K562 (cell line): ENCODE data around the gene MYCN. TPM values are rescaled to one million over a fixed set of nuclear protein-coding genes. Genes with fewer than 3 reads are reported as not detected.

ENCODE experiments used
- ATAC-seq: fragments of 200-7000 bp; cut with Tn5 transposase; 3 replicates; pipeline ENCODE4 v1.9.1; 2020; ENCODE audit warnings: moderate library complexity
- Bru-seq: library from RNA; stranded (reverse); fragments of 400-500 nt; gene quantifications from one replicate; lab custom pipeline; 2021; lab: Mats Ljungman, UMichigan
- BruChase-seq, 2 experiments: library from RNA; stranded (reverse); fragments of 400-500 nt; gene quantifications; one replicate each; lab custom pipeline; 2021; lab: Mats Ljungman, UMichigan
- BruUV-seq: library from RNA; stranded (reverse); fragments of 400-500 nt; replicated peaks from 2 replicates; lab custom pipeline; 2021; lab: Mats Ljungman, UMichigan
- CTCF ChIA-PET: fragments of 300-600 bp; formaldehyde crosslinking; extraction: SDS; loops from one replicate; lab custom pipeline; 2021; ENCODE audit warnings: low intra/inter-chr PET ratio; lab: Yijun Ruan, JAX
- POLR2A ChIA-PET: fragments of 300-600, 350-650 bp; sonication (Branson Sonifier 250); formaldehyde crosslinking; extraction: SDS; loops from one replicate; lab custom pipeline; 2021; ENCODE audit warnings: antibody characterized with exemption, inconsistent platforms; lab: Yijun Ruan, JAX
- DNase-seq, 4 experiments: peaks; one replicate each; pipeline versions ENCODE4 v3.0.0 to v3.0.0-alpha.2; 2011 to 2018; ENCODE audit warnings: low spot score in 3 of 4, mixed read lengths in 3 of 4; ENCODE audit errors: extremely low read depth in 1 of 4
- FAIRE-seq: peaks from 2 replicates; lab custom pipeline; 2011; peaks lifted over from hg19 to GRCh38; lab: Jason Lieb, UNC
- H2AFZ ChIP-seq: 2 replicates; pipeline ENCODE4 v1.6.0; 2011; ENCODE audit warnings: low read depth, low read length, control low read depth, inconsistent platforms
- H3K27ac ChIP-seq: fragments of 200-600 bp; 3 replicates; pipeline ENCODE4 v1.8.0; 2011; ENCODE audit warnings: low read depth, mild to moderate bottlenecking, control low read depth, inconsistent platforms, low read length, moderate library complexity, mixed read lengths; ENCODE audit errors: extremely low read depth
- H3K27me3 ChIP-seq, 2 experiments: fragments of 300-600 bp in 1 of 2; 2 replicates in 1 of 2; 3 replicates in 1 of 2; pipeline versions ENCODE4 v1.6.0 to v1.8.0; 2011; ENCODE audit warnings: inconsistent platforms in 2 of 2, low read length in 2 of 2, mild to moderate bottlenecking in 1 of 2, mixed read lengths in 1 of 2, moderate library complexity in 1 of 2; ENCODE audit not compliant: control insufficient read depth in 2 of 2, insufficient read depth in 2 of 2
- H3K36me3 ChIP-seq: fragments of 300-600 bp; 3 replicates; pipeline ENCODE4 v1.8.0; 2011; ENCODE audit warnings: mild to moderate bottlenecking, low read length, inconsistent platforms; ENCODE audit not compliant: control insufficient read depth, insufficient read depth
- H3K4me1 ChIP-seq, 2 experiments: fragments of 200-600 bp in 1 of 2; replicated peaks in 1 of 2; 2 replicates in 1 of 2; 3 replicates in 1 of 2; pipeline versions ENCODE4 v1.5.1 to v1.8.0; 2011; ENCODE audit warnings: inconsistent platforms in 2 of 2, low read length in 2 of 2, mild to moderate bottlenecking in 1 of 2, mixed read lengths in 1 of 2, moderate library complexity in 1 of 2; ENCODE audit not compliant: control insufficient read depth in 2 of 2, insufficient read depth in 2 of 2
- H3K4me2 ChIP-seq: 2 replicates; pipeline ENCODE4 v1.6.1; 2011; ENCODE audit warnings: low read length, control low read depth, inconsistent platforms, mixed read lengths; ENCODE audit not compliant: insufficient read depth
- H3K4me3 ChIP-seq: fragments of 200-600 bp; sonication (generic), shearing (Covaris generic); 2 replicates; pipeline ENCODE4 v1.5.1; 2016; ENCODE audit warnings: control low read depth, inconsistent platforms
- H3K79me2 ChIP-seq: fragments of 200-600 bp; 3 replicates; pipeline ENCODE4 v1.8.0; 2011; ENCODE audit warnings: low read length, inconsistent platforms; ENCODE audit not compliant: control insufficient read depth, insufficient read depth
- H3K9ac ChIP-seq, 2 experiments: 2 replicates each; pipeline versions ENCODE4 v1.6.0 to v1.6.1; 2011; ENCODE audit warnings: low read depth in 2 of 2, low read length in 2 of 2, control low read depth in 1 of 2, inconsistent platforms in 1 of 2, mild to moderate bottlenecking in 1 of 2, mixed read lengths in 1 of 2; ENCODE audit not compliant: insufficient read depth in 1 of 2
- H3K9me1 ChIP-seq: one replicate; pipeline ENCODE4 v1.6.0; 2011; ENCODE audit warnings: inconsistent platforms, mild to moderate bottlenecking, low read length, moderate library complexity; ENCODE audit not compliant: control insufficient read depth, insufficient read depth
- H3K9me3 ChIP-seq: replicated peaks from 2 replicates; pipeline ENCODE4 v1.5.1; 2011; ENCODE audit warnings: low read depth, low read length, inconsistent platforms; ENCODE audit not compliant: control insufficient read depth, insufficient read depth
- H4K20me1 ChIP-seq: replicated peaks from 2 replicates; pipeline ENCODE4 v1.6.1; 2011; ENCODE audit warnings: low read length, inconsistent platforms, mixed read lengths; ENCODE audit not compliant: control insufficient read depth, insufficient read depth
- E2F6 ChIP-seq, 2 experiments: IDR thresholded peaks; 2 replicates each; pipeline ENCODE4 v1.6.1; 2011; ENCODE audit warnings: borderline replicate concordance in 1 of 2, control low read depth in 1 of 2, low read depth in 1 of 2, low read length in 1 of 2, mild to moderate bottlenecking in 1 of 2, mixed read lengths in 1 of 2, moderate library complexity in 1 of 2; ENCODE audit not compliant: insufficient read depth in 1 of 2, insufficient read length in 1 of 2, poor library complexity in 1 of 2, severe bottlenecking in 1 of 2; ENCODE audit errors: extremely low read depth in 1 of 2
- WGBS: fragments of 100-300 bp; shearing (Covaris generic); methylation state at CpG from one replicate; pipeline ENCODE4 v1.1.6; 2016; ENCODE audit warnings: low coverage, mixed read lengths; ENCODE audit not compliant: insufficient coverage; ENCODE audit errors: missing lambda C conversion rate; 5-methylcytosine and 5-hydroxymethylcytosine counted together
- in situ Hi-C: fragments of 300-500 bp; cut with MboI; formaldehyde crosslinking; loops from 4 replicates; pipeline ENCODE4 v1.15.0; 2018; ENCODE audit warnings: inconsistent platforms, mixed read lengths
- intact Hi-C: fragments of 100-400 bp; cut with micrococcal nuclease; formaldehyde crosslinking; loops from 2 replicates; pipeline ENCODE4 v1.14.2; 2022
- long read RNA-seq, 3 experiments: library from polyadenylated mRNA in 2 of 3; library from RNA in 1 of 3; unstranded in 2 of 3; stranded (forward) in 1 of 3; transcript quantifications; one replicate each; pipeline ENCODE4 v2.0.0, GENCODE V29; 2019 to 2022
- polyA minus RNA-seq, 3 experiments: library from RNA; depleted of rRNA, polyadenylated mRNA; stranded (reverse); fragments of >200 nt; gene quantifications; 2 replicates each; pipeline ENCODE4 v1.2.3, GENCODE V29; 2011
- polyA plus RNA-seq, 8 experiments: library from polyadenylated mRNA; depleted of rRNA in 4 of 8; stranded (reverse) in 5 of 8; unstranded in 3 of 8; fragments of >200 nt; fragmentation: Nextera tagmentation in 2 of 8; fragmentation: Illumina TruSeq in 1 of 8; extraction: Ambion mirVana in 2 of 8; extraction: Trizol in 1 of 8; gene quantifications; 2 replicates each; pipeline versions ENCODE4 v1.2.1 to v1.2.3, GENCODE V29; 2011 to 2014; ENCODE audit warnings: inconsistent platforms in 1 of 8, missing spikeins in 1 of 8
- total RNA-seq, 7 experiments: library from RNA; depleted of rRNA in 6 of 7; stranded (reverse); fragments of >200 nt in 6 of 7; fragmentation: Illumina TruSeq in 2 of 7; extraction: Trizol in 2 of 7; gene quantifications; 2 replicates each; pipeline versions ENCODE4 v1.2.1 to v1.2.3, GENCODE V29; 2011 to 2021; ENCODE audit warnings: low replicate concordance in 1 of 7

The MYCN gene
- not detected in 2 replicates for total RNA-seq (2011; cell fraction: chromatin; rRNA removed; ENCODE audit: low replicate concordance)
- not detected in 2 replicates for total RNA-seq (2011; cell fraction: nucleolus; rRNA removed)
- total RNA-seq (2011; cell fraction: nucleoplasm; rRNA removed) = not detected in 2 replicates
- total RNA-seq (2014; rRNA removed) = not detected in 2 replicates
- total RNA-seq (2014; rRNA removed; fragmentation: Illumina TruSeq; extraction: Trizol) = not detected in 2 replicates
- not detected in 2 replicates for total RNA-seq (2015; rRNA removed; fragmentation: Illumina TruSeq; extraction: Trizol)
- not detected in 2 replicates for total RNA-seq (2021)
- polyA plus RNA-seq (2011; rRNA removed) = not detected in 2 replicates
- polyA plus RNA-seq (2011; cell fraction: cytosol; rRNA removed) = not detected in 2 replicates
- not detected in 2 replicates for polyA plus RNA-seq (2011; cell fraction: nucleus; rRNA removed)
- not detected in 2 replicates for polyA plus RNA-seq (2012)
- polyA plus RNA-seq (2014; fragmentation: Illumina TruSeq; extraction: Trizol) = not detected in 2 replicates
- not detected for polyA plus RNA-seq (2014; fragmentation: Nextera tagmentation; extraction: Ambion mirVana)
- not detected in 2 replicates for polyA plus RNA-seq (2014; rRNA removed)
- polyA minus RNA-seq (2011; rRNA and poly(A)+ RNA removed) = not detected in 2 replicates
- not detected in 2 replicates for polyA minus RNA-seq (2011; cell fraction: cytosol; rRNA and poly(A)+ RNA removed)
- not detected in 2 replicates for polyA minus RNA-seq (2011; cell fraction: nucleus; rRNA and poly(A)+ RNA removed)
- Bru-seq, nascent RNA = not detected
- BruChase-seq, experiment 1, labeled RNA remaining after a 2-hour chase = not detected
- BruChase-seq, experiment 2, labeled RNA remaining after a 6-hour chase = not detected
- long read RNA-seq, experiment 1, partial matches to known transcripts = 1 of 1 reads
- long read RNA-seq, experiment 1, other reads (novel, unspliced or antisense) = 0 of 1 reads
- long read RNA-seq, experiment 2 = 0 reads
- long read RNA-seq, experiment 3 = 0 reads

DNA sequence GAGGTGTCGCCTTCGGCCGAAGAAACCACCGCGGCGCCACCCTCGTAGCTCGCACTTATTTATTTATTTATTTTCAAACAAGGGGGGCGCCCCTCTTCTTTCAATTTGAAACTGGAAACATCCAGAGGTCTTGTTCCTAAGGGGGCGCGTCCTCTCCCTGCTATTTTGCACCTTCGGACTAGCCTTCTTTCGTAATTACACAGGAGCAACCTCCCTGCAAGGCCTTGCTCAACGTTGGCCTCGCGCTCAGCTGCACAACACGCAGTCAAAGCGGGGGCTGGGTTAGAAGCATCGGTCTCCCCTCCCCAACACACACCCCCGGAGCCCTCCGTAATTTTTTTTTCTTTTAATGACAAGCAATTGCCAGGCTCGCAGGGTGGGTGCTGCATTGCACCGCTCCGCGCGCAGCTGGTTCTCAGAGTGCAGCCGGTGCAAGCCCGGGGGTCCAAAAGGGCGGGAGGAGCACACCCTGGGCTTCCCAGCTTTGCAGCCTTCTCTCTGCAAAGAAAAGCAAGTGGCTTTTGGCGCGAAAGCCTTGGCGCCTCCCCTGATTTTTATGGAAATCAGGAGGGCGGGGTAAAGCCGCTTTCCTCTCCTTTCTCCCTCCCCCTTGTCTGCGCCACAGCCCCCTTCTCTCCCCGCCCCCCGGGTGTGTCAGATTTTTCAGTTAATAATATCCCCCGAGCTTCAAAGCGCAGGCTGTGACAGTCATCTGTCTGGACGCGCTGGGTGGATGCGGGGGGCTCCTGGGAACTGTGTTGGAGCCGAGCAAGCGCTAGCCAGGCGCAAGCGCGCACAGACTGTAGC is at the start of gene MYCN:
Gene MYCN, plus strand, starts transcription at position 697 of the 807 bp plus-strand sequence. CDS start 1,515 bp downstream, outside the sequence.
- intact Hi-C loops (loop anchor here (2.0 to 10.0 kb wide), 6 partner anchors 303 to 815 kb away; no protein-coding TSS in a partner anchor), in situ Hi-C loops (loop anchor here (25.0 kb wide), 2 partner anchors 547 to 822 kb away; no protein-coding TSS in a partner anchor)
- DNase-seq = peak in 1 of 4 experiments; percentile 12
- H3K27me3 ChIP-seq = peaks cover 10 to 40% of the 10 kb centered on the region in 2 experiments; a peak in 4 of 5 replicates
- H3K4me1 ChIP-seq = peaks cover 0 to 15% of the 10 kb centered on the region in 2 experiments; a peak in 2 of 5 replicates
- H3K4me3 ChIP-seq = no peak within 1 kb of the TSS
- peak; percentile 60 for ATAC-seq
- H2AFZ ChIP-seq = no peak within 1 kb of the TSS
- no peak for FAIRE-seq
- no TSS peak for BruUV-seq
- ChIA-PET POLR2A (interaction anchor here (1.0 to 1.4 kb wide), 3 partner anchors 9 to 307 kb away, joined by 3 to 5 read pairs (median 3); no protein-coding TSS in a partner anchor), CTCF (interaction anchor here (0.6 to 1.3 kb wide), 4 partner anchors 233 to 669 kb away, joined by 3 to 7 read pairs (median 3); no protein-coding TSS in a partner anchor)
- WGBS = 9% methylated on average over 35 of the region's 47 CpGs
- H3K9me1 ChIP-seq = peaks cover 3% of the 10 kb centered on the region
- no peaks in the 10 kb centered on the region for H3K36me3 ChIP-seq
- peak within 1 kb of the TSS; percentile 32; the same call in 1 of the 2 replicates for H3K4me2 ChIP-seq
- H4K20me1 ChIP-seq = 0 out of 2 replicates have a peak, but pooled peaks cover 4% of the 10 kb centered on the region
- H3K9me3 ChIP-seq = no peaks in the 10 kb centered on the region
- H3K27ac ChIP-seq = no peak within 1 kb of the TSS
- H3K79me2 ChIP-seq = no peaks in the 10 kb centered on the region
- H3K9ac ChIP-seq = no peak within 1 kb of the TSS
- TF ChIP-seq E2F6 (IDR thresholded peaks at IDR 0.05; ENCODE audit: borderline replicate concordance in 1 of 2, extremely low read depth in 1 of 2, insufficient read depth in 1 of 2, insufficient read length in 1 of 2, low read depth in 1 of 2, low read length in 1 of 2, poor library complexity in 1 of 2, severe bottlenecking in 1 of 2) = peak in 1 of 2 experiments; percentile 33
